GM23338 (cell line): ENCODE results near the gene CRKL. TPM values are rescaled to one million over a fixed set of nuclear protein-coding genes. Genes with fewer than 3 reads are reported as not detected.

Source experiments
- ATAC-seq: fragments of 200-7000 bp; cut with Tn5 transposase; 3 replicates; pipeline ENCODE4 v1.9.1; 2020
- DNase-seq: peaks from one replicate; pipeline ENCODE4 v3.0.0-alpha.2; 2015; ENCODE audit warnings: low spot score
- H2AFZ ChIP-seq: fragments of 200-600 bp; sonication (generic); 2 replicates; pipeline ENCODE4 v1.8.0; 2016; ENCODE audit warnings: antibody characterized with exemption, mild to moderate bottlenecking, moderate library complexity
- H3F3A ChIP-seq: fragments of 200-600 bp; sonication (generic); replicated peaks from 2 replicates; pipeline ENCODE4 v1.8.0; 2017; ENCODE audit warnings: antibody characterized with exemption, mixed run types, low read depth
- H3K27ac ChIP-seq: fragments of 200-600 bp; sonication (generic); 2 replicates; pipeline ENCODE4 v1.6.1; 2016; ENCODE audit warnings: low read depth
- H3K27me3 ChIP-seq: fragments of 200-600 bp; sonication (generic); 2 replicates; pipeline ENCODE4 v1.8.0; 2016; ENCODE audit warnings: mild to moderate bottlenecking, mixed run types, moderate library complexity; ENCODE audit not compliant: insufficient read depth
- H3K36me3 ChIP-seq: fragments of 200-600 bp; sonication (generic); 2 replicates; pipeline ENCODE4 v1.8.0; 2016; ENCODE audit warnings: mild to moderate bottlenecking; ENCODE audit not compliant: insufficient read depth
- H3K4me1 ChIP-seq: fragments of 200-600 bp; sonication (generic); 2 replicates; pipeline ENCODE4 v1.8.0; 2016; ENCODE audit warnings: mild to moderate bottlenecking, moderate library complexity; ENCODE audit not compliant: insufficient read depth
- H3K4me2 ChIP-seq: fragments of 200-600 bp; sonication (generic); 2 replicates; pipeline ENCODE4 v1.7.1; 2017; ENCODE audit warnings: mixed run types
- H3K4me3 ChIP-seq: fragments of 200-600 bp; sonication (generic); 2 replicates; pipeline ENCODE4 v1.6.1; 2016; ENCODE audit warnings: mixed run types
- H3K79me2 ChIP-seq: fragments of 200-600 bp; sonication (generic); replicated peaks from 2 replicates; pipeline ENCODE4 v1.8.0; 2017; ENCODE audit warnings: mild to moderate bottlenecking; ENCODE audit not compliant: insufficient read depth
- H3K9me2 ChIP-seq: fragments of 200-600 bp; sonication (generic); 2 replicates; pipeline ENCODE4 v1.8.0; 2017; ENCODE audit not compliant: insufficient read depth
- H4K20me1 ChIP-seq: fragments of 200-600 bp; sonication (generic); replicated peaks from 2 replicates; pipeline ENCODE4 v1.8.0; 2017; ENCODE audit warnings: mild to moderate bottlenecking; ENCODE audit not compliant: insufficient read depth
- H3K27ac Mint-ChIP-seq: 2 replicates; pipeline ENCODE4 v1.8.0; 2020; ENCODE audit warnings: inconsistent platforms, mild to moderate bottlenecking, moderate library complexity, mixed read lengths
- H3K27me3 Mint-ChIP-seq: 3 replicates; pipeline ENCODE4 v1.8.0; 2022; ENCODE audit warnings: low read depth, mild to moderate bottlenecking, moderate library complexity, mixed read lengths, inconsistent platforms; ENCODE audit not compliant: insufficient read depth, poor library complexity
- H3K36me3 Mint-ChIP-seq: 3 replicates; pipeline ENCODE4 v1.8.0; 2021; ENCODE audit warnings: low read depth, mild to moderate bottlenecking, inconsistent platforms, moderate library complexity, mixed read lengths
- H3K4me1 Mint-ChIP-seq: 3 replicates; pipeline ENCODE4 v1.8.0; 2020; ENCODE audit warnings: mild to moderate bottlenecking, inconsistent platforms, mixed read lengths
- H3K4me3 Mint-ChIP-seq: 3 replicates; pipeline ENCODE4 v1.8.0; 2021; ENCODE audit warnings: moderate library complexity, mild to moderate bottlenecking, inconsistent platforms, mixed read lengths
- H3K9me3 Mint-ChIP-seq: 3 replicates; pipeline ENCODE4 v1.8.0; 2020; ENCODE audit warnings: moderate library complexity, mild to moderate bottlenecking, inconsistent platforms, mixed read lengths
- CREB1 ChIP-seq: fragments of 250-450 bp; sonication (Bioruptor Pico); IDR thresholded peaks from 2 replicates; pipeline ENCODE4 v1.5.0; 2020; ENCODE audit warnings: low read depth, mild to moderate bottlenecking, moderate library complexity
- EZH2 ChIP-seq: fragments of 200-600 bp; sonication (generic); IDR thresholded peaks from one replicate; pipeline ENCODE4 v1.8.0; 2017; ENCODE audit warnings: antibody characterized with exemption, mild to moderate bottlenecking, low read depth; ENCODE audit not compliant: unreplicated experiment
- EZH2phosphoT487 ChIP-seq: fragments of 200-600 bp; sonication (generic); IDR thresholded peaks from one replicate; pipeline ENCODE4 v1.8.1; 2018; ENCODE audit warnings: antibody characterized with exemption; ENCODE audit not compliant: unreplicated experiment
- JUNB ChIP-seq: IDR thresholded peaks from one replicate; pipeline ENCODE4 v1.6.1; 2016; ENCODE audit warnings: antibody characterized with exemption; ENCODE audit not compliant: unreplicated experiment
- NANOG ChIP-seq: IDR thresholded peaks from 2 replicates; pipeline ENCODE4 v1.6.1; 2016; ENCODE audit warnings: antibody characterized with exemption, borderline replicate concordance
- POLR2AphosphoS5 ChIP-seq: IDR thresholded peaks from 2 replicates; pipeline ENCODE4 v1.6.1; 2016; ENCODE audit warnings: antibody characterized with exemption, low read depth
- STAT1 ChIP-seq: IDR thresholded peaks from one replicate; pipeline ENCODE4 v1.6.1; 2016; ENCODE audit warnings: antibody characterized with exemption; ENCODE audit not compliant: unreplicated experiment
- ZNF114 ChIP-seq: fragments of 250-450 bp; sonication (Bioruptor Pico); IDR thresholded peaks from 2 replicates; pipeline ENCODE4 v1.5.0; 2020; ENCODE audit warnings: mild to moderate bottlenecking, moderate library complexity
- ZNF331 ChIP-seq: fragments of 250-450 bp; sonication (Bioruptor Pico); IDR thresholded peaks from 2 replicates; pipeline ENCODE4 v1.5.0; 2020; ENCODE audit warnings: low read depth, mild to moderate bottlenecking, moderate library complexity
- polyA plus RNA-seq: library from polyadenylated mRNA; unstranded; fragments of >200 nt; fragmentation: Nextera tagmentation; extraction: Ambion mirVana; gene quantifications from 2 replicates; pipeline ENCODE4 v1.2.1, GENCODE V29; 2016
- total RNA-seq: library from RNA; depleted of rRNA; stranded (reverse); fragments of >200 nt; shearing (Covaris generic); gene quantifications from 2 replicates; pipeline ENCODE4 v1.2.3, GENCODE V29; 2014
- TF ChIP-seq, protein P1 (sequence below): IDR thresholded peaks from one replicate; pipeline ENCODE4 v1.6.1; 2018; ENCODE audit warnings: antibody characterized with exemption; ENCODE audit not compliant: unreplicated experiment
- TF ChIP-seq, protein P2 (sequence below), 2 experiments: fragments of 200-600 bp in 1 of 2; sonication (generic) in 1 of 2; conservative IDR thresholded peaks; 2 replicates each; pipeline versions ENCODE4 v1.5.1 to v1.6.1; 2016 to 2017; ENCODE audit warnings: antibody characterized with exemption in 2 of 2, low read depth in 2 of 2, mild to moderate bottlenecking in 2 of 2, moderate library complexity in 1 of 2
- TF ChIP-seq, protein P3 (sequence below): IDR thresholded peaks from 2 replicates; pipeline ENCODE4 v1.6.1; 2016; ENCODE audit warnings: antibody characterized with exemption
- TF ChIP-seq, protein P4 (sequence below): fragments of 250-450 bp; sonication (Bioruptor Pico); IDR thresholded peaks from 2 replicates; pipeline ENCODE4 v1.5.0; 2020; ENCODE audit warnings: mild to moderate bottlenecking, moderate library complexity

The CRKL gene
- total and polyA plus RNA-seq, 2 experiments from 2014 or later = 39.5 to 104 TPM

DNA sequence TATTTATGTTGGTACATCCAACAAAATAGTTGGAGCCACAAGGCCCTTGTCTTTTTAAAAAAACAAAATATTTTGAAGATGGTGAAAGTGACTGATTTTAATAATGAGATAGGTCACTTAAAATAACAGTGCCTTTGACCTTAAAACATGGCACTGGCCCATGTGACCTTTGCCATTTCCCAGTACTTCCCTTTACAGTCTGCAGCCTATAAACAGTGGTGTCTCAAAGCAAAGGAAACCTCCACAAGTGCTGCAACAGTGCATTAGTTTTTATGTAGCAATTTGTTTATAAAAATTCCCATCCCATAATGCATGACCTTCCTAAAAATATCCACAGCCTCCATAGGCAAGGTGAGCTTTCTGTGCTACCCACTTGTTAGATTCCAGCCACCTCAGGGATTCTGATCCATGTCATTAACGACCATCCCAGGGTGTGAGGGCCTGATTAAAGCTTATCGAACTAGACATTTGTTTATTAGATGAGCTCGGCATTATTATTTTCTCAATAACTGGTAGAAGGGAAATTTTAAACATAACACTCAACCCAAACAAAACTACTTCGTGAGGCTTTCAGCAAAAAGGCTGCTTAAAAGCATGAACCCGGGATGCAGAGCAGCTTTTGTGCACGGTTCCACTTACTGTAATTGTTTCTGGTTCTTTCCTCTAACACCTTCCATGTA lies 28.0 kb upstream of the CRKL start:
- Histone ChIP-seq H3K27me3 (no peaks in the 10 kb centered on the region), H3K4me1 (no peaks in the 10 kb centered on the region), H4K20me1 (no peaks in the 10 kb centered on the region; the same call in 1 of the 2 replicates), H3K4me3 (no peak overlapping the region), H3K9me2 (no peaks in the 10 kb centered on the region), H3K27ac (no peak overlapping the region), H3F3A (no peaks in the 10 kb centered on the region), H3K79me2 (no peaks in the 10 kb centered on the region), H3K4me2 (no peak overlapping the region), H2AFZ (no peak overlapping the region), H3K36me3 (no peaks in the 10 kb centered on the region; the same call in 1 of the 2 replicates)
- Mint-ChIP-seq H3K4me3 (no peak overlapping the region), H3K36me3 (peaks cover 13% of the 10 kb centered on the region), H3K27ac (no peak overlapping the region), H3K4me1 (no peaks in the 10 kb centered on the region), H3K27me3 (peaks cover 14% of the 10 kb centered on the region), H3K9me3 (no peaks in the 10 kb centered on the region)
- DNase-seq (no peak), ATAC-seq (no peak)
- no peak for TF ChIP-seq CREB1 (CRISPR knock-in tag)
- TF ChIP-seq POLR2AphosphoS5 = no peak
- TF ChIP-seq, protein P1, sequence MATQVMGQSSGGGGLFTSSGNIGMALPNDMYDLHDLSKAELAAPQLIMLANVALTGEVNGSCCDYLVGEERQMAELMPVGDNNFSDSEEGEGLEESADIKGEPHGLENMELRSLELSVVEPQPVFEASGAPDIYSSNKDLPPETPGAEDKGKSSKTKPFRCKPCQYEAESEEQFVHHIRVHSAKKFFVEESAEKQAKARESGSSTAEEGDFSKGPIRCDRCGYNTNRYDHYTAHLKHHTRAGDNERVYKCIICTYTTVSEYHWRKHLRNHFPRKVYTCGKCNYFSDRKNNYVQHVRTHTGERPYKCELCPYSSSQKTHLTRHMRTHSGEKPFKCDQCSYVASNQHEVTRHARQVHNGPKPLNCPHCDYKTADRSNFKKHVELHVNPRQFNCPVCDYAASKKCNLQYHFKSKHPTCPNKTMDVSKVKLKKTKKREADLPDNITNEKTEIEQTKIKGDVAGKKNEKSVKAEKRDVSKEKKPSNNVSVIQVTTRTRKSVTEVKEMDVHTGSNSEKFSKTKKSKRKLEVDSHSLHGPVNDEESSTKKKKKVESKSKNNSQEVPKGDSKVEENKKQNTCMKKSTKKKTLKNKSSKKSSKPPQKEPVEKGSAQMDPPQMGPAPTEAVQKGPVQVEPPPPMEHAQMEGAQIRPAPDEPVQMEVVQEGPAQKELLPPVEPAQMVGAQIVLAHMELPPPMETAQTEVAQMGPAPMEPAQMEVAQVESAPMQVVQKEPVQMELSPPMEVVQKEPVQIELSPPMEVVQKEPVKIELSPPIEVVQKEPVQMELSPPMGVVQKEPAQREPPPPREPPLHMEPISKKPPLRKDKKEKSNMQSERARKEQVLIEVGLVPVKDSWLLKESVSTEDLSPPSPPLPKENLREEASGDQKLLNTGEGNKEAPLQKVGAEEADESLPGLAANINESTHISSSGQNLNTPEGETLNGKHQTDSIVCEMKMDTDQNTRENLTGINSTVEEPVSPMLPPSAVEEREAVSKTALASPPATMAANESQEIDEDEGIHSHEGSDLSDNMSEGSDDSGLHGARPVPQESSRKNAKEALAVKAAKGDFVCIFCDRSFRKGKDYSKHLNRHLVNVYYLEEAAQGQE = no peak
- TF ChIP-seq STAT1 = no peak
- no peak for TF ChIP-seq EZH2
- TF ChIP-seq, protein P2, sequence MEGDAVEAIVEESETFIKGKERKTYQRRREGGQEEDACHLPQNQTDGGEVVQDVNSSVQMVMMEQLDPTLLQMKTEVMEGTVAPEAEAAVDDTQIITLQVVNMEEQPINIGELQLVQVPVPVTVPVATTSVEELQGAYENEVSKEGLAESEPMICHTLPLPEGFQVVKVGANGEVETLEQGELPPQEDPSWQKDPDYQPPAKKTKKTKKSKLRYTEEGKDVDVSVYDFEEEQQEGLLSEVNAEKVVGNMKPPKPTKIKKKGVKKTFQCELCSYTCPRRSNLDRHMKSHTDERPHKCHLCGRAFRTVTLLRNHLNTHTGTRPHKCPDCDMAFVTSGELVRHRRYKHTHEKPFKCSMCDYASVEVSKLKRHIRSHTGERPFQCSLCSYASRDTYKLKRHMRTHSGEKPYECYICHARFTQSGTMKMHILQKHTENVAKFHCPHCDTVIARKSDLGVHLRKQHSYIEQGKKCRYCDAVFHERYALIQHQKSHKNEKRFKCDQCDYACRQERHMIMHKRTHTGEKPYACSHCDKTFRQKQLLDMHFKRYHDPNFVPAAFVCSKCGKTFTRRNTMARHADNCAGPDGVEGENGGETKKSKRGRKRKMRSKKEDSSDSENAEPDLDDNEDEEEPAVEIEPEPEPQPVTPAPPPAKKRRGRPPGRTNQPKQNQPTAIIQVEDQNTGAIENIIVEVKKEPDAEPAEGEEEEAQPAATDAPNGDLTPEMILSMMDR (conservative IDR thresholded peaks at IDR 0.05; ENCODE audit: low read depth in 2 of 2) = no peak
- TF ChIP-seq, protein P3, sequence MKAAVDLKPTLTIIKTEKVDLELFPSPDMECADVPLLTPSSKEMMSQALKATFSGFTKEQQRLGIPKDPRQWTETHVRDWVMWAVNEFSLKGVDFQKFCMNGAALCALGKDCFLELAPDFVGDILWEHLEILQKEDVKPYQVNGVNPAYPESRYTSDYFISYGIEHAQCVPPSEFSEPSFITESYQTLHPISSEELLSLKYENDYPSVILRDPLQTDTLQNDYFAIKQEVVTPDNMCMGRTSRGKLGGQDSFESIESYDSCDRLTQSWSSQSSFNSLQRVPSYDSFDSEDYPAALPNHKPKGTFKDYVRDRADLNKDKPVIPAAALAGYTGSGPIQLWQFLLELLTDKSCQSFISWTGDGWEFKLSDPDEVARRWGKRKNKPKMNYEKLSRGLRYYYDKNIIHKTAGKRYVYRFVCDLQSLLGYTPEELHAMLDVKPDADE = no peak
- TF ChIP-seq ZNF331 (CRISPR knock-in tag) = no peak
- TF ChIP-seq NANOG = no peak
- TF ChIP-seq JUNB = no peak
- TF ChIP-seq ZNF114 = no peak
- TF ChIP-seq EZH2phosphoT487 = no peak
- TF ChIP-seq, protein P4, sequence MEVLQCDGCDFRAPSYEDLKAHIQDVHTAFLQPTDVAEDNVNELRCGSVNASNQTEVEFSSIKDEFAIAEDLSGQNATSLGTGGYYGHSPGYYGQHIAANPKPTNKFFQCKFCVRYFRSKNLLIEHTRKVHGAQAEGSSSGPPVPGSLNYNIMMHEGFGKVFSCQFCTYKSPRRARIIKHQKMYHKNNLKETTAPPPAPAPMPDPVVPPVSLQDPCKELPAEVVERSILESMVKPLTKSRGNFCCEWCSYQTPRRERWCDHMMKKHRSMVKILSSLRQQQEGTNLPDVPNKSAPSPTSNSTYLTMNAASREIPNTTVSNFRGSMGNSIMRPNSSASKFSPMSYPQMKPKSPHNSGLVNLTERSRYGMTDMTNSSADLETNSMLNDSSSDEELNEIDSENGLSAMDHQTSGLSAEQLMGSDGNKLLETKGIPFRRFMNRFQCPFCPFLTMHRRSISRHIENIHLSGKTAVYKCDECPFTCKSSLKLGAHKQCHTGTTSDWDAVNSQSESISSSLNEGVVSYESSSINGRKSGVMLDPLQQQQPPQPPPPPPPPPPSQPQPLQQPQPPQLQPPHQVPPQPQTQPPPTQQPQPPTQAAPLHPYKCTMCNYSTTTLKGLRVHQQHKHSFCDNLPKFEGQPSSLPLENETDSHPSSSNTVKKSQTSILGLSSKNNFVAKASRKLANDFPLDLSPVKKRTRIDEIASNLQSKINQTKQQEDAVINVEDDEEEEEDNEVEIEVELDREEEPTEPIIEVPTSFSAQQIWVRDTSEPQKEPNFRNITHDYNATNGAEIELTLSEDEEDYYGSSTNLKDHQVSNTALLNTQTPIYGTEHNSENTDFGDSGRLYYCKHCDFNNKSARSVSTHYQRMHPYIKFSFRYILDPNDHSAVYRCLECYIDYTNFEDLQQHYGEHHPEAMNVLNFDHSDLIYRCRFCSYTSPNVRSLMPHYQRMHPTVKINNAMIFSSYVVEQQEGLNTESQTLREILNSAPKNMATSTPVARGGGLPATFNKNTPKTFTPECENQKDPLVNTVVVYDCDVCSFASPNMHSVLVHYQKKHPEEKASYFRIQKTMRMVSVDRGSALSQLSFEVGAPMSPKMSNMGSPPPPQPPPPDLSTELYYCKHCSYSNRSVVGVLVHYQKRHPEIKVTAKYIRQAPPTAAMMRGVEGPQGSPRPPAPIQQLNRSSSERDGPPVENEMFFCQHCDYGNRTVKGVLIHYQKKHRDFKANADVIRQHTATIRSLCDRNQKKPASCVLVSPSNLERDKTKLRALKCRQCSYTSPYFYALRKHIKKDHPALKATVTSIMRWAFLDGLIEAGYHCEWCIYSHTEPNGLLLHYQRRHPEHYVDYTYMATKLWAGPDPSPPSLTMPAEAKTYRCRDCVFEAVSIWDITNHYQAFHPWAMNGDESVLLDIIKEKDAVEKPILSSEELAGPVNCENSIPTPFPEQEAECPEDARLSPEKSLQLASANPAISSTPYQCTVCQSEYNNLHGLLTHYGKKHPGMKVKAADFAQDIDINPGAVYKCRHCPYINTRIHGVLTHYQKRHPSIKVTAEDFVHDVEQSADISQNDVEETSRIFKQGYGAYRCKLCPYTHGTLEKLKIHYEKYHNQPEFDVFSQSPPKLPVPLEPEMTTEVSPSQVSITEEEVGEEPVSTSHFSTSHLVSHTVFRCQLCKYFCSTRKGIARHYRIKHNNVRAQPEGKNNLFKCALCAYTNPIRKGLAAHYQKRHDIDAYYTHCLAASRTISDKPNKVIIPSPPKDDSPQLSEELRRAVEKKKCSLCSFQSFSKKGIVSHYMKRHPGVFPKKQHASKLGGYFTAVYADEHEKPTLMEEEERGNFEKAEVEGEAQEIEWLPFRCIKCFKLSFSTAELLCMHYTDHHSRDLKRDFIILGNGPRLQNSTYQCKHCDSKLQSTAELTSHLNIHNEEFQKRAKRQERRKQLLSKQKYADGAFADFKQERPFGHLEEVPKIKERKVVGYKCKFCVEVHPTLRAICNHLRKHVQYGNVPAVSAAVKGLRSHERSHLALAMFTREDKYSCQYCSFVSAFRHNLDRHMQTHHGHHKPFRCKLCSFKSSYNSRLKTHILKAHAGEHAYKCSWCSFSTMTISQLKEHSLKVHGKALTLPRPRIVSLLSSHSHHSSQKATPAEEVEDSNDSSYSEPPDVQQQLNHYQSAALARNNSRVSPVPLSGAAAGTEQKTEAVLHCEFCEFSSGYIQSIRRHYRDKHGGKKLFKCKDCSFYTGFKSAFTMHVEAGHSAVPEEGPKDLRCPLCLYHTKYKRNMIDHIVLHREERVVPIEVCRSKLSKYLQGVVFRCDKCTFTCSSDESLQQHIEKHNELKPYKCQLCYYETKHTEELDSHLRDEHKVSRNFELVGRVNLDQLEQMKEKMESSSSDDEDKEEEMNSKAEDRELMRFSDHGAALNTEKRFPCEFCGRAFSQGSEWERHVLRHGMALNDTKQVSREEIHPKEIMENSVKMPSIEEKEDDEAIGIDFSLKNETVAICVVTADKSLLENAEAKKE = no peak
